ENCODE data around the gene ZMAT5. TPM values are rescaled to one million over a fixed set of nuclear protein-coding genes. Genes with fewer than 3 reads are reported as not detected.

Gene ZMAT5
- total RNA-seq, 2 experiments from 2014 or later = 19.2 to 25.1 TPM

GRCh38 chr22:29724843-29725242 lies 42.0 kb downstream of the ZMAT5 start:
- intact Hi-C loops (cut with DNase I, micrococcal nuclease) = loop anchor here (10.0 kb wide), 2 partner anchors 280 to 360 kb away; partner anchors contain the start of gene HORMAD2 (in 1 of the 2)
- CTCF ChIA-PET = interaction anchor here (0.6 kb wide), 1 partner anchor 250 kb away, joined by 4 read pairs; no protein-coding TSS in a partner anchor
- DNase-seq (no peak), ATAC-seq (no peak)
- no peaks in the 10 kb centered on the region for H3K36me3 Mint-ChIP-seq (ENCODE audit: low read depth)
- H3K9me3 Mint-ChIP-seq (ENCODE audit: low read depth) = no peaks in the 10 kb centered on the region
- POLR2A ChIA-PET = no interaction called here
- no peak overlapping the region for H3K27ac Mint-ChIP-seq
- no peaks in the 10 kb centered on the region for H3K4me1 Mint-ChIP-seq
- no peak overlapping the region for H3K4me3 Mint-ChIP-seq
- peaks cover 5% of the 10 kb centered on the region for H3K27me3 Mint-ChIP-seq

- no peaks in the 10 kb centered on the region for H3K4me1 Mint-ChIP-seq
- ChIA-PET CTCF (interaction anchor here (0.6 kb wide), 1 partner anchor 904 kb away, joined by 3 read pairs; no protein-coding TSS in a partner anchor), POLR2A (no interaction called here)
- DNase-seq (no peak), ATAC-seq (no peak)
- H3K9me3 Mint-ChIP-seq (ENCODE audit: low read depth) = no peaks in the 10 kb centered on the region
- H3K36me3 Mint-ChIP-seq (ENCODE audit: low read depth) = no peaks in the 10 kb centered on the region
- H3K27ac Mint-ChIP-seq = no peak overlapping the region
- peaks cover 12% of the 10 kb centered on the region for H3K27me3 Mint-ChIP-seq
- intact Hi-C loops (cut with DNase I, micrococcal nuclease) = loop anchor here (10.0 kb wide), 2 partner anchors 281 to 361 kb away; partner anchors contain the start of gene HORMAD2 (in 1 of the 2)
- no peak overlapping the region for H3K4me3 Mint-ChIP-seq
These were observed 43.0 kb downstream of the ZMAT5 start for GRCh38 chr22:29723766-29724165.

- ATAC-seq (no peak), DNase-seq (no peak)
- Mint-ChIP-seq H3K9me3 (ENCODE audit: low read depth) (no peaks in the 10 kb centered on the region), H3K27ac (no peak overlapping the region), H3K4me3 (no peak overlapping the region), H3K36me3 (ENCODE audit: low read depth) (no peaks in the 10 kb centered on the region), H3K4me1 (no peaks in the 10 kb centered on the region), H3K27me3 (peaks cover 19% of the 10 kb centered on the region)
- intact Hi-C loops (cut with DNase I, micrococcal nuclease) = loop anchor here (10.0 kb wide), 2 partner anchors 282 to 362 kb away; partner anchors contain the start of gene HORMAD2 (in 1 of the 2)
- POLR2A ChIA-PET = no interaction called here
- CTCF ChIA-PET = interaction anchor here (0.6 kb wide), 1 partner anchor 11 kb away, joined by 3 read pairs; no protein-coding TSS in a partner anchor
These were observed 44.2 kb downstream of the ZMAT5 start for GRCh38 chr22:29722587-29722986.

DNA sequence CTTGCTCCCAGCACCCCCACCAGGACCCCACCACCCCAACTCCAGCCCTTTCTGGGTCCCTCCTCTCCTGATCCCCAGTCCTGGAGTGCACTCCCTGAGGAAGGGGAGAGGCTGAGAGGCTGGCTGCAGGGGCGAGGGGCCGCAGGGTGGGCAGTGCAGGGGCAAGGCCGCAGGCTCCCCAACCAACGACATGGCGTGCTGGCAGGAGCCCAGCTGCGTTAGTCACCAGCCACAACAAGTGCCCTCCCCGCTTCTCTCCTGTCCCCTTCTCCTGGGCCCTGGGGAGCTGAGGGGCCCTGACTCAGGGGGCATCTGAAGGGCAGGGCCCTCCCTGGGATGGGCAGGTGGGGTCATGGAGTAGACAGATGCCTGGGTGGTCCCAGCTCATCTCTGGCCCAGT lies 44.7 kb downstream of the ZMAT5 start:
- H3K27ac Mint-ChIP-seq = no peak overlapping the region
- intact Hi-C loops (cut with DNase I, micrococcal nuclease) = loop anchor here (10.0 kb wide), 2 partner anchors 283 to 363 kb away; partner anchors contain the start of gene HORMAD2 (in 1 of the 2)
- DNase-seq (no peak), ATAC-seq (no peak)
- H3K36me3 Mint-ChIP-seq (ENCODE audit: low read depth) = no peaks in the 10 kb centered on the region
- POLR2A ChIA-PET = no interaction called here
- peaks cover 23% of the 10 kb centered on the region for H3K27me3 Mint-ChIP-seq
- H3K9me3 Mint-ChIP-seq (ENCODE audit: low read depth) = no peaks in the 10 kb centered on the region
- CTCF ChIA-PET = no interaction called here
- no peaks in the 10 kb centered on the region for H3K4me1 Mint-ChIP-seq
- H3K4me3 Mint-ChIP-seq = no peak overlapping the region

DNA sequence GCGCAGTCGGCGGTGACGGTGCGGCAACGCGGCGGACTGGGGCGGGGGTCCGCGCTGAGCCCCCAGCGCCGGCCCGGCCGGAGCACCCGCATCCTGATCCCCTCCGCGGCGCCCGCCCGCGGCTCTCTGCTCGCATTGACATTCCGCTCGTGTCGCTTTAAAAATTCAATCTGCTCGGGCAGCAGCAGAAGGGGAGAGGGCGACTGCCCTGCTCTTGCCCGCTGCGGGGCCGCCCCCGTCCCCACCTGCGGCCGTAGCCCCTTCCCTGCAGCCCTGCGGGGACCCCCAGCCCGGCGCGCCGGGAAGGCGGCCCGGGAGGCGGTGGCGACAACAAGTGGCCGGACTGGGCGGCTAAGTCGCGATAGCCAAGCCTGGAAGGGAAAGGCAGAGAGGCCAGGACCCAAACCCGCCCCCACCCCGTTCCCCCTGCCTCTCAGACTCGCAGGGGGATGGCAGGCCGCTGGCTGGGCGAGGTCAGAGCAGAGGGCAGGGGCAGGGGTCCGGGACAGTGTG lies 45.9 kb downstream of the ZMAT5 start:
- Mint-ChIP-seq H3K4me1 (no peaks in the 10 kb centered on the region), H3K27ac (no peak overlapping the region), H3K36me3 (ENCODE audit: low read depth) (no peaks in the 10 kb centered on the region), H3K27me3 (peaks cover 30% of the 10 kb centered on the region), H3K4me3 (no peak overlapping the region), H3K9me3 (ENCODE audit: low read depth) (no peaks in the 10 kb centered on the region)
- no peak for DNase-seq
- ATAC-seq = no peak
- CTCF ChIA-PET = no interaction called here
- POLR2A ChIA-PET = no interaction called here
- intact Hi-C loops (cut with DNase I, micrococcal nuclease) = loop anchor here (10.0 kb wide), 2 partner anchors 284 to 364 kb away; partner anchors contain the start of gene HORMAD2 (in 1 of the 2)

DNA sequence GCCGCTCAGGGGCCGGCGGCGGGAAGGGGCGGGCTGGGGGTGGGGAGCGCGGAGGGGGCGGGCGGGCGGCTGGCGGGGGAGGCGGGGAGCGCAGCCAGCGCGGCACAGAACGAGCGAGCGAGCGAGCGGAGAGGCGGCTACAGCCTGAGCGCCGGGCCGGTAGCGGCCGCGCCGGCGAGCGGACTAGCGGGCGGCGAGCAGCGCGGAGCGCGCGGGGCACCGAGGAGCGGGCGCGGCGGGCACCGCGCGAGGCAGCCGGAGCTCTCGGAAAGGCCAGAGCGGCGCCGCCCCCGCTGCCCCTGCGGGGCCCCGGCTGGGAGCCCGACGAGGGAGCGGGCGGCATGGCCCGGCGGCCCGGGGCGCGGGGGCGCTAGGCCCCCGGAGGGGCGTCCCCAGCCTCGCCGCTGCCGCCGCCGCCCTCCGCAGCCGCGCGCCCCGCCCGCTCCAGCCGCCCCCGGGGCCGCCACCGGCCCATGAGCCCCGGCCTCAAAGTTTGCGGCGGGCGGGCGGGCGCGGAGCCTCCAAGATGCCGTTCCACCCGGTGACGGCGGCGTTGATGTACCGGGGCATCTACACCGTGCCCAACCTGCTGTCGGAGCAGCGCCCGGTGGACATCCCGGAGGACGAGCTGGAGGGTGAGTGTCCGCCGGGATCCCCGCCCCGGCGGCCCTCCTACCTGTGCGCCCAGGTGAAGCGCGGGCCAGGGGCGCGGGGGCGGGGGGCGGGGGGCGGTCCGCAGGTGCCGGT lies 46.7 kb downstream of the ZMAT5 start, which contains the start of gene CABP7:
TSS of gene CABP7 (plus strand) at position 105 of the 747 bp plus-strand sequence. CDS start at position 527, 422 bp downstream.
- ChIA-PET POLR2A (no interaction called here), CTCF (no interaction called here)
- H3K4me3 Mint-ChIP-seq = no peak within 1 kb of the TSS
- no peaks in the 10 kb centered on the region for H3K36me3 Mint-ChIP-seq (ENCODE audit: low read depth)
- peaks cover 30% of the 10 kb centered on the region for H3K27me3 Mint-ChIP-seq
- no peaks in the 10 kb centered on the region for H3K4me1 Mint-ChIP-seq
- no peaks in the 10 kb centered on the region for H3K9me3 Mint-ChIP-seq (ENCODE audit: low read depth)
- peak; percentile 50 for ATAC-seq
- no peak within 1 kb of the TSS for H3K27ac Mint-ChIP-seq
- intact Hi-C loops (cut with DNase I, micrococcal nuclease) = loop anchor here (10.0 kb wide), 2 partner anchors 285 to 365 kb away; partner anchors contain the start of gene HORMAD2 (in 1 of the 2)
- peak; percentile 23 for DNase-seq

DNA sequence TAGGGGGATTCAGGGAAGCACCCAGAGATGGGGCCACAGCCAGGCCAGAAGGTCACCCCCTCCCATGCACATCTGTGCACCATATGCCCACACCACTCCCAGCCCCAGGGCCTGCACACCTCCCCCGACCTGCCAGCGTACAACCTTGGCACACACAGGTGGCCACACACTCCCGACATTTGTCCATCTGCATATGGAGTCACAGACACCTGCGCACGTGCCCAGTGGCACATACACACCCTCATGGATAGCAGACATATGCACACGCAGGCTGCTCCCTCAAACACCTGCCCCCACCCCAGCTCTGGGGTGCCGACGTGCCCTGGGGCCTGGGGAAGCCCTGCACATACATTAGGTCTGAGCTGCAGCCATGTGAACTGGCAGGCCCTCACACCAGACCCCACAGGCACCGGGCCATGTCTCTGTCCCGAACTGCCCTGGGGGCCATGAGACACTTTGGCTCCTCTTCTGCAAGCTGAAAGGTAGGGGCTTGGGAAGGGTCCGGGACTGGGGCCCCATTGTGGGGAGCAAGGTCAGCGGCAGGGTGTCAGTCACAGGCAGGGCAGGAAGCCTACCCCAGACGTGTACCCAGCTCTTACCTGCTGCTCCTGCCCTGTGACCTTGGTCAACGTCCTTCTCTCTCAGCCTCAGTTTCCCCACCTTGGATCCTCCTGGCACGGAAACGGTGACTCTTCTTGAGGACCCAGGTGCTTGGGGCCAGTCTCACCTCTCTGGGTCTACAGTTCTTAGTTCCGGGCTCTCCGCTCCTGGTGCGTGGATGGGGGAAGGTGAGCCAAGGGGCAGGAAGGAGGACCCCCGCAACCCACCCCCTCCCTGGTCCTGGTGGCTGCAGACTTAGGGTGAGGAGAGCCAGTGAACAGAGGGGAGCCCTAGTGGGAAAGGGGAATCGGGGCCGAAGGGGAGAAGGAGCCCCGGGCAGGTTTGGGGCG lies 47.6 kb downstream of the ZMAT5 start:
- peaks cover 30% of the 10 kb centered on the region for H3K27me3 Mint-ChIP-seq
- intact Hi-C loops (cut with DNase I, micrococcal nuclease) = no loop called here
- H3K9me3 Mint-ChIP-seq (ENCODE audit: low read depth) = no peaks in the 10 kb centered on the region
- ChIA-PET CTCF (interaction anchor here (0.7 to 2.9 kb wide), 4 partner anchors 83 to 286 kb away, joined by 3 to 7 read pairs (median 3); no protein-coding TSS in a partner anchor), POLR2A (no interaction called here)
- no peak overlapping the region for H3K4me3 Mint-ChIP-seq
- H3K27ac Mint-ChIP-seq = no peak overlapping the region
- ATAC-seq (no peak), DNase-seq (no peak)
- no peaks in the 10 kb centered on the region for H3K36me3 Mint-ChIP-seq (ENCODE audit: low read depth)
- no peaks in the 10 kb centered on the region for H3K4me1 Mint-ChIP-seq

- no peaks in the 10 kb centered on the region for H3K36me3 Mint-ChIP-seq (ENCODE audit: low read depth)
- H3K9me3 Mint-ChIP-seq (ENCODE audit: low read depth) = no peaks in the 10 kb centered on the region
- ChIA-PET POLR2A (no interaction called here), CTCF (interaction anchor here (0.6 to 2.9 kb wide), 2 partner anchors 287 to 302 kb away, joined by 3 to 7 read pairs; no protein-coding TSS in a partner anchor)
- DNase-seq (no peak), ATAC-seq (no peak)
- intact Hi-C loops (cut with DNase I, micrococcal nuclease) = no loop called here
- H3K4me3 Mint-ChIP-seq = no peak overlapping the region
- no peaks in the 10 kb centered on the region for H3K4me1 Mint-ChIP-seq
- no peak overlapping the region for H3K27ac Mint-ChIP-seq
- H3K27me3 Mint-ChIP-seq = peaks cover 30% of the 10 kb centered on the region
These were observed 49.0 kb downstream of the ZMAT5 start for GRCh38 chr22:29717789-29718188.

GRCh38 chr22:29716814-29717545 lies 49.8 kb downstream of the ZMAT5 start:
- Mint-ChIP-seq H3K9me3 (ENCODE audit: low read depth) (no peaks in the 10 kb centered on the region), H3K27me3 (peaks cover 30% of the 10 kb centered on the region), H3K4me1 (no peaks in the 10 kb centered on the region), H3K4me3 (no peak overlapping the region), H3K36me3 (ENCODE audit: low read depth) (no peaks in the 10 kb centered on the region), H3K27ac (no peak overlapping the region)
- ChIA-PET POLR2A (no interaction called here), CTCF (interaction anchor here (0.6 to 2.9 kb wide), 2 partner anchors 288 to 301 kb away, joined by 3 to 7 read pairs; no protein-coding TSS in a partner anchor)
- DNase-seq = peak; percentile 61
- no peak for ATAC-seq
- intact Hi-C loops (cut with DNase I, micrococcal nuclease) = no loop called here

DNA sequence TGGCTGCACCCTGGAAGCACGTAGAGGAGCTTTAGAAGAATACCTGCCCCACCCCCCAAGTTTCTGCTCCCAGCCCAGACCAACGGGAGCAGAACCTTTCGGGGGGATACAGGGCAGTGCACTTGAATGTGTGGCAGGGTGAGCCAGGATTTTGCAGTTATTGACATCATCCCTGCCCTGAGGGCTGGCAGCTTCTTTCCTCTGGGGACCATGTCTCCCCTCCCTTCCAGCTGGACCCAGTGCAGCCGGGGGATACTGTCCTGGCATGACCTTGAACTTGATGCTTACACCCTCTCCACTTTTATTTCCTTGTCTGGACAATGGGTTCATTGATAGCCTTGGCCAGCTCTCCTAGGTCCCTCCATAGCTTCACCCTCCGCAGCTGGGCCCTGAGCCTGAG lies 51.1 kb downstream of the ZMAT5 start:
- no peaks in the 10 kb centered on the region for H3K4me1 Mint-ChIP-seq
- intact Hi-C loops (cut with DNase I, micrococcal nuclease) = no loop called here
- DNase-seq (no peak), ATAC-seq (no peak)
- H3K4me3 Mint-ChIP-seq = no peak overlapping the region
- no peaks in the 10 kb centered on the region for H3K36me3 Mint-ChIP-seq (ENCODE audit: low read depth)
- H3K27me3 Mint-ChIP-seq = peaks cover 26% of the 10 kb centered on the region
- ChIA-PET CTCF (interaction anchor here (0.7 to 1.1 kb wide), 3 partner anchors 14 to 373 kb away, joined by 3 to 7 read pairs (median 3); no protein-coding TSS in a partner anchor), POLR2A (no interaction called here)
- H3K9me3 Mint-ChIP-seq (ENCODE audit: low read depth) = no peaks in the 10 kb centered on the region
- no peak overlapping the region for H3K27ac Mint-ChIP-seq
